ENCODE data around the gene ALK.

DNA sequence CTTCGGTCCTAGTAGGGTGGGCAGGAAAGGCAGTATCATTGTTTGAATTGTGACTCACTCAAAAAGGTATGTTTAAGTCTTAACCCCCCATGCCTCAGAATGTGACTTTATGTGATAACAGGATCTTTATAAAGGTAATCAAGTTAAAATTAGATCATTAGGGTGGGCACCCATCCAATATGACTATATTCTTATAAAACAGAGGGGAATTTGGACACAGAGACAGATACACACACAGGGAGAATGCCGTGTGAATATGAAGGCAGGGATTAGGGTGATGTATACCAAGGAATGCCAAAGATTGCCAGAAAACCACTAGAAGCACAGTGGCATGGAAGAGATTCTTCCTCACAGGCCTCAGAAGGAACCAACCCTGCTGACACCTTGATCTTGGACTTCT is 524.3 kb downstream of the ALK start:
- TF ChIP-seq CTCF (IDR thresholded peaks at IDR 0.05; ENCODE audit: low read depth, low read length) (no peak), MYC (IDR thresholded peaks at IDR 0.05; ENCODE audit: low read depth, low read length) (no peak), POLR2A (IDR thresholded peaks at IDR 0.05; ENCODE audit: extremely low read depth, insufficient read length) (no peak)
- TF ChIP-seq, protein P1, sequence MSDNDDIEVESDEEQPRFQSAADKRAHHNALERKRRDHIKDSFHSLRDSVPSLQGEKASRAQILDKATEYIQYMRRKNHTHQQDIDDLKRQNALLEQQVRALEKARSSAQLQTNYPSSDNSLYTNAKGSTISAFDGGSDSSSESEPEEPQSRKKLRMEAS (IDR thresholded peaks at IDR 0.05; ENCODE audit: low read depth, low read length): no peak

Measured in NB4 (cell line).